ENCODE measurements around the gene PTCD1.
"Not testable (repeated sequence)": the region's sequence is repeated elsewhere in the genome, so short reads cannot be mapped to it uniquely, and the experiment has no call there.

Gene PTCD1

DNA sequence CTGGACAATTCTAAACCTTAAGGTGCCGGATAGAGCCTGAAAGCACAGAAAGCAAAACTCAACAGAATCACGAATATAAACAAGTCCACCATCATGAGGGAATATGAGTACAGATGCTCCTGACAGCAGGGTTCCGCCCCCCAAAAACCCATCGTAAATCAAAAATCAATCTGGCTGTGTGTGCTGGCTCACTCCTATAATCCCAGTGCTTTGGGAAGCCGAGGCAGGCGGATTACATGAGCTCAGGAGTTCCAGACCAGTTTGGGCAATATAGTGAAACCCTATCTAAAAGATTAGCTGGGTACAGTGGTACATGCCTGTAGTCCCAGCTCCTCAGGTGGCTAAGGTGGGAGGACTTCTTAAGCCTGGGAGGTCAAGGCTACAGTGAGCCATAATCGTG is 17.6 kb downstream of the PTCD1 start:
- H3K9me3 ChIP-seq (ENCODE audit: control extremely low read depth in 1 of 5, control insufficient read depth in 4 of 5, insufficient read depth in 2 of 5, low read depth in 1 of 5, low read length in 4 of 5) = no peaks in the 10 kb centered on the region
- no peaks in the 10 kb centered on the region for H3K4me1 ChIP-seq (ENCODE audit: control extremely low read depth in 1 of 4, control insufficient read depth in 4 of 4, insufficient read depth in 4 of 4, low read length in 3 of 4)
- no peak overlapping the region for H3K27ac ChIP-seq (ENCODE audit: insufficient read depth in 1 of 2, low read depth in 1 of 2, low read length in 2 of 2, poor library complexity in 1 of 2, severe bottlenecking in 2 of 2)
- peaks cover 11 to 86% (median 65%) of the 10 kb centered on the region in 4 experiments for H3K36me3 ChIP-seq (ENCODE audit: control insufficient read depth in 4 of 4, insufficient read depth in 4 of 4, low read length in 3 of 4)
- no peak overlapping the region for H3K4me3 ChIP-seq (ENCODE audit: control insufficient read depth in 1 of 7, extremely low read depth in 1 of 7, insufficient read depth in 4 of 7, low read depth in 2 of 7, low read length in 6 of 7)
- ChIA-PET CTCF (no interaction called here), POLR2A (interaction anchor here (0.7 to 1.3 kb wide), 2 partner anchors 12 to 73 kb away, joined by 3 read pairs; partner anchors contain the start of gene BUD31)
- no peaks in the 10 kb centered on the region for H3K27me3 ChIP-seq (replicated peaks in 2 of 5; ENCODE audit: control insufficient read depth in 4 of 5, insufficient read depth in 5 of 5, low read length in 4 of 5)
- DNase-seq = no peak
- WGBS (ENCODE audit: insufficient coverage) = 88% methylated on average over 7 of the region's 7 CpGs

DNA sequence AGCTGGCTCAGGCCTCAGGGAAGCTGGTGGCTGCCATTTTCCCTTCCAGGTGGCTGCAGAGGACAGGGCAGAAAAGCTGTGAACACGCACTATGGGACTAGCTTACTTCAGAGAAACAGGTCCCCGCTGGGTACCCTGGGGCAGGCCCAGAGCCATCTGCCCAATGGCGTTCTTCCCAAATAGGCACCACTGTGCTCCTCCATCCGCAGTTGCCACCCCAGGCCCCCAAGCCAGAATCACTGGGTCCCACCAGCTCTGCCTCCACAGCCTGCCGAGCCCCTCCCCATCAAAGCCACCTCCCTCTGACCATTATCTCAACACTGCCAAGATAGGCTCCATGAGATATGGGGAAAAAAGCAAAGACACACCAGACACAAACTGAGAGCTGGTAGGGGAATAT is 18.4 kb downstream of the PTCD1 start:
- no peaks in the 10 kb centered on the region for H3K9me3 ChIP-seq (ENCODE audit: control extremely low read depth in 1 of 5, control insufficient read depth in 4 of 5, insufficient read depth in 2 of 5, low read depth in 1 of 5, low read length in 4 of 5)
- H3K36me3 ChIP-seq (ENCODE audit: control insufficient read depth in 4 of 4, insufficient read depth in 4 of 4, low read length in 3 of 4) = peaks cover 11 to 87% (median 67%) of the 10 kb centered on the region in 4 experiments
- ChIA-PET POLR2A (interaction anchor here (1.3 kb wide), 1 partner anchor 11 kb away, joined by 3 read pairs; the partner anchor contains the start of gene BUD31), CTCF (interaction anchor here (1.2 to 1.6 kb wide), 4 partner anchors 9 to 23 kb away, joined by 3 to 9 read pairs (median 5); partner anchors contain the start of genes BUD31 and PDAP1)
- H3K4me1 ChIP-seq (ENCODE audit: control extremely low read depth in 1 of 4, control insufficient read depth in 4 of 4, insufficient read depth in 4 of 4, low read length in 3 of 4) = no peaks in the 10 kb centered on the region
- 100% methylated on average over 3 of the region's 5 CpGs for WGBS (ENCODE audit: insufficient coverage)
- no peak for DNase-seq
- no peak overlapping the region for H3K27ac ChIP-seq (ENCODE audit: insufficient read depth in 1 of 2, low read depth in 1 of 2, low read length in 2 of 2, poor library complexity in 1 of 2, severe bottlenecking in 2 of 2)
- H3K4me3 ChIP-seq (ENCODE audit: control insufficient read depth in 1 of 7, extremely low read depth in 1 of 7, insufficient read depth in 4 of 7, low read depth in 2 of 7, low read length in 6 of 7) = no peak overlapping the region
- H3K27me3 ChIP-seq (replicated peaks in 2 of 5; ENCODE audit: control insufficient read depth in 4 of 5, insufficient read depth in 5 of 5, low read length in 4 of 5) = no peaks in the 10 kb centered on the region

DNA sequence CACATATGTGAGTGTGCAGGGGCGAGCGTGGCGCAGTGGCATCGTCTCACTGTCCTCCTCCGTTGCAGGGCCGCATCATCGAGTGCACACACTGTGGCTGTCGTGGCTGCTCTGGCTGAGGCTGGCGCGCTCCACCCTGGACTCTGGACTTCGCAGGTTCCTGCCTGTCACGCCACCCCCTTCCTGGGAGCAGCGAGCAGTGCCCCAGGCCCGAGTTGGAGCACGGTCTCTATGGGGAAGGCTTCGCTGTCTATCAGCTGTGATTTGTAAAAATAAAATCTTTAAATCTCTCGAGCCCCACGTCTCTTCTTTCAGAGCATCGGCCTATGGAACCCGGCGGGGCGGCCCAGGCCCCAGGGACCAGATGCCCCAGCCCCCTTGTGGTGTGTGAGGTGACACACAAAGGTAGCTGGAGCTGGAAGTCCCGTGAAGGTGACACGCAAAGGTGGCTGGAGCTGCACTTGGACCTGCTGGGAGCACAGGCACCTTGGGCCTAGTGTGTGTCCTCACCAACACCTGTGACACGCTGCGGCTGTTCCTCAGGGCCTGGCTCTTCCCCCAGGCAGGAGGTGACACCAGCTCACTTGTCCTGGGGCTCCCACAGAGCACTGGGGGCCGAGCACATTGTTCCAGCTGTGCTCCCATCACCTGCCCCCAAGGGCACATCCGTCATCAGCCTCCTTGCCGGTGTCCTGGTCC is 19.1 kb downstream of the PTCD1 start:
- Histone ChIP-seq H3K27ac (ENCODE audit: insufficient read depth in 1 of 2, low read depth in 1 of 2, low read length in 2 of 2, poor library complexity in 1 of 2, severe bottlenecking in 2 of 2) (no peak overlapping the region), H3K27me3 (replicated peaks in 2 of 5; ENCODE audit: control insufficient read depth in 4 of 5, insufficient read depth in 5 of 5, low read length in 4 of 5) (no peaks in the 10 kb centered on the region), H3K9me3 (ENCODE audit: control extremely low read depth in 1 of 5, control insufficient read depth in 4 of 5, insufficient read depth in 2 of 5, low read depth in 1 of 5, low read length in 4 of 5) (no peaks in the 10 kb centered on the region), H3K4me1 (ENCODE audit: control extremely low read depth in 1 of 4, control insufficient read depth in 4 of 4, insufficient read depth in 4 of 4, low read length in 3 of 4) (no peaks in the 10 kb centered on the region), H3K4me3 (ENCODE audit: control insufficient read depth in 1 of 7, extremely low read depth in 1 of 7, insufficient read depth in 4 of 7, low read depth in 2 of 7, low read length in 6 of 7) (no peak overlapping the region), H3K36me3 (ENCODE audit: control insufficient read depth in 4 of 4, insufficient read depth in 4 of 4, low read length in 3 of 4) (peaks cover 10 to 87% (median 66%) of the 10 kb centered on the region in 4 experiments)
- 96% methylated on average over 19 of the region's 29 CpGs for WGBS (ENCODE audit: insufficient coverage)
- CTCF ChIA-PET = interaction anchor here (1.2 to 1.6 kb wide), 4 partner anchors 9 to 23 kb away, joined by 3 to 9 read pairs (median 5); partner anchors contain the start of genes BUD31 and PDAP1
- POLR2A ChIA-PET = interaction anchor here (1.3 kb wide), 1 partner anchor 10 kb away, joined by 3 read pairs; the partner anchor contains the start of gene BUD31
- DNase-seq = no peak

DNA sequence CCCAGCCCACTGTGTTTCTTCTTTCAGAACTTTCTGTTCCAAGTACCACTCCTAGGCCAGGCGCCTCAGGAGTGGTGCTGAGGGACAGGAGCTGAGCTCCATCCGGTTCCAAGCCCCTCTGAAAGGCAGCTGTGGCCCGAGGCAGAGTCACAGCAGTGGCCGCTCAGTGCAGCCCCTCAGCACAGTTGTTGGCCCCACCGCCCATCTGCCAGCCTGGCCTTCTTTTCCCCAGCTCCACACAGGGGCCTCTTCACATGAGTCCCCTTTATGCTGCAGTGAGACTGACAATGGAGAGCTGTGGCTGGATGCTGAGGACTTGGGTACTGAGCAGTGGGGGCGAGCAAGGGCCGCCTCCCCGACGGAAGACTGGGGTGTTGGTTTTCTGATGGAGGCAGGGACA is 20.3 kb downstream of the PTCD1 start:
- Histone ChIP-seq H3K9me3 (ENCODE audit: control extremely low read depth in 1 of 5, control insufficient read depth in 4 of 5, insufficient read depth in 2 of 5, low read depth in 1 of 5, low read length in 4 of 5) (no peaks in the 10 kb centered on the region), H3K36me3 (ENCODE audit: control insufficient read depth in 4 of 4, insufficient read depth in 4 of 4, low read length in 3 of 4) (peaks cover 11 to 85% (median 64%) of the 10 kb centered on the region in 4 experiments), H3K4me3 (ENCODE audit: control insufficient read depth in 1 of 7, extremely low read depth in 1 of 7, insufficient read depth in 4 of 7, low read depth in 2 of 7, low read length in 6 of 7) (no peak overlapping the region), H3K4me1 (ENCODE audit: control extremely low read depth in 1 of 4, control insufficient read depth in 4 of 4, insufficient read depth in 4 of 4, low read length in 3 of 4) (no peaks in the 10 kb centered on the region), H3K27ac (ENCODE audit: insufficient read depth in 1 of 2, low read depth in 1 of 2, low read length in 2 of 2, poor library complexity in 1 of 2, severe bottlenecking in 2 of 2) (no peak overlapping the region), H3K27me3 (replicated peaks in 2 of 5; ENCODE audit: control insufficient read depth in 4 of 5, insufficient read depth in 5 of 5, low read length in 4 of 5) (no peaks in the 10 kb centered on the region)
- ChIA-PET CTCF (interaction anchor here (0.6 kb wide), 1 partner anchor 77 kb away, joined by 3 read pairs; no protein-coding TSS in a partner anchor), POLR2A (no interaction called here)
- no peak for DNase-seq
- 97% methylated on average over 8 of the region's 9 CpGs for WGBS (ENCODE audit: insufficient coverage)

DNA sequence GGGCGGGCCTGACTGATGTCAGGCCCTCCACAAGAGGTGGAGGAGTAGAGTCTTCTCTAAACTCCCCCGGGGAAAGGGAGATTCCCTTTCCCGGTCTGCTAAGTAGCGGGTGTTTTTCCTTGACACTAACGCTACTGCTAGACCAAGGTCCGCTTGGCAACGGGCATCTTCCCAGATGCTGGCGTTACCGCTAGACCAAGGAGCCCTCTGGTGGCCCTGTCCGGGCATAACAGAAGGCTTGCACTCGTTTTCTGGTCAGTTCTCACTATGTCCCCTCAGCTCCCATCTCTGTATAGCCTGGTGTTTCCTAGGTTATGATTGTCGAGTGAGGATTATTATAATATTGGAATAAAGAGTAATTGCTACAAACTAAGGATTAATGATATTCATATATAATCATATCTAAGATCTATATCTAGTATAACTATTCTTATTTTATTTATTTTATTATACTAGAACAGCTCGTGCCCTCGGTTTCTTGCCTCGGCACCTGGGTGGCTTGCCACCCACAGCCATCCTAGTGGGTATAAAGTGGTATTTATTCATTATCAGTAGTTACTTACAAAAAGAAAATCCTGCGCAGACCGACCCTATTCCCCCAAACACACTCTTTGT is 23.0 kb downstream of the PTCD1 start:
- H3K4me1 ChIP-seq (ENCODE audit: control extremely low read depth in 1 of 4, control insufficient read depth in 4 of 4, insufficient read depth in 4 of 4, low read length in 3 of 4); H3K9me3 ChIP-seq (ENCODE audit: control extremely low read depth in 1 of 5, control insufficient read depth in 4 of 5, insufficient read depth in 2 of 5, low read depth in 1 of 5, low read length in 4 of 5); H3K4me3 ChIP-seq (ENCODE audit: control insufficient read depth in 1 of 7, extremely low read depth in 1 of 7, insufficient read depth in 4 of 7, low read depth in 2 of 7, low read length in 6 of 7); POLR2A ChIA-PET; H3K27me3 ChIP-seq (replicated peaks in 2 of 5; ENCODE audit: control insufficient read depth in 4 of 5, insufficient read depth in 5 of 5, low read length in 4 of 5); H3K27ac ChIP-seq (ENCODE audit: insufficient read depth in 1 of 2, low read depth in 1 of 2, low read length in 2 of 2, poor library complexity in 1 of 2, severe bottlenecking in 2 of 2): not testable (repeated sequence)
- peak in 1 of 3 donors; percentile 34 for DNase-seq
- H3K36me3 ChIP-seq (ENCODE audit: control insufficient read depth in 4 of 4, insufficient read depth in 4 of 4, low read length in 3 of 4) = peaks cover 21 to 91% (median 64%) of the 10 kb centered on the region in 4 experiments
- 96% methylated on average over 7 of the region's 17 CpGs for WGBS (ENCODE audit: insufficient coverage)
- CTCF ChIA-PET = interaction anchor here (0.7 to 2.0 kb wide), 5 partner anchors 10 to 48 kb away, joined by 3 to 8 read pairs (median 3); no protein-coding TSS in a partner anchor

DNA sequence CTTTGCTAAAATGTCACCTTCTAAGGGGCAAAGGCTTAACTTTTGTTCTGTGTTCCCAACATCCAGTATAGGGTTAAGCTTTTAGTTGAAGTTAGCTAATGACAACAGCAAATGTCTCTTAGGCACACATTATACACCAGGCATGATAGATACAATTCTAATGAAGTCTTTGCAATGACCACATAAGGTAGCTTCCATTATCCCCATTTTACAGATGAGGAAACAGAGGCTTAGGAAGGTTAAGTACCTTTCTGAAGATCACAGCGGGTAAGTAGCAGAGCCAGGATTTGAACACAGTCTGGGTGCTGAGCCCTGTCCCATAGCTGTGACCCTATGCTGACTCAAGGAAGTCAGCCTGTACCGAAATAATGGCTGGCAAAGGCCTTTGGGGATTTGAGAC is 28.0 kb downstream of the PTCD1 start:
- DNase-seq = no peak
- H3K4me3 ChIP-seq (ENCODE audit: control insufficient read depth in 1 of 7, extremely low read depth in 1 of 7, insufficient read depth in 4 of 7, low read depth in 2 of 7, low read length in 6 of 7) = no peak overlapping the region
- 100% methylated on average over 2 of the region's 2 CpGs for WGBS (ENCODE audit: insufficient coverage)
- POLR2A ChIA-PET = no interaction called here
- H3K27ac ChIP-seq (ENCODE audit: insufficient read depth in 1 of 2, low read depth in 1 of 2, low read length in 2 of 2, poor library complexity in 1 of 2, severe bottlenecking in 2 of 2) = peak overlapping the region in 1 of 2 experiments; percentile 17
- H3K36me3 ChIP-seq (ENCODE audit: control insufficient read depth in 4 of 4, insufficient read depth in 4 of 4, low read length in 3 of 4) = peaks cover 14 to 44% (median 33%) of the 10 kb centered on the region in 4 experiments
- H3K27me3 ChIP-seq (replicated peaks in 2 of 5; ENCODE audit: control insufficient read depth in 4 of 5, insufficient read depth in 5 of 5, low read length in 4 of 5) = no peaks in the 10 kb centered on the region
- no peaks in the 10 kb centered on the region for H3K9me3 ChIP-seq (ENCODE audit: control extremely low read depth in 1 of 5, control insufficient read depth in 4 of 5, insufficient read depth in 2 of 5, low read depth in 1 of 5, low read length in 4 of 5)
- CTCF ChIA-PET = interaction anchor here (1.0 to 2.3 kb wide), 2 partner anchors 9 to 46 kb away, joined by 4 to 10 read pairs; no protein-coding TSS in a partner anchor
- H3K4me1 ChIP-seq (ENCODE audit: control extremely low read depth in 1 of 4, control insufficient read depth in 4 of 4, insufficient read depth in 4 of 4, low read length in 3 of 4) = peaks cover 22 to 33% (median 32%) of the 10 kb centered on the region in 4 experiments
